NCI-H2081 treated with DMSO at 0.1 percent for 48 hours (cell line): Measurements from ENCODE around the gene SUOX.
"Not testable (repeated sequence)": the region's sequence is repeated elsewhere in the genome, so short reads cannot be mapped to it uniquely, and the experiment has no call there.

Experiments used
- DNase-seq: peaks from one replicate; lab custom pipeline; 2025; lab: John Stamatoyannopoulos, UW

The SUOX gene

DNA sequence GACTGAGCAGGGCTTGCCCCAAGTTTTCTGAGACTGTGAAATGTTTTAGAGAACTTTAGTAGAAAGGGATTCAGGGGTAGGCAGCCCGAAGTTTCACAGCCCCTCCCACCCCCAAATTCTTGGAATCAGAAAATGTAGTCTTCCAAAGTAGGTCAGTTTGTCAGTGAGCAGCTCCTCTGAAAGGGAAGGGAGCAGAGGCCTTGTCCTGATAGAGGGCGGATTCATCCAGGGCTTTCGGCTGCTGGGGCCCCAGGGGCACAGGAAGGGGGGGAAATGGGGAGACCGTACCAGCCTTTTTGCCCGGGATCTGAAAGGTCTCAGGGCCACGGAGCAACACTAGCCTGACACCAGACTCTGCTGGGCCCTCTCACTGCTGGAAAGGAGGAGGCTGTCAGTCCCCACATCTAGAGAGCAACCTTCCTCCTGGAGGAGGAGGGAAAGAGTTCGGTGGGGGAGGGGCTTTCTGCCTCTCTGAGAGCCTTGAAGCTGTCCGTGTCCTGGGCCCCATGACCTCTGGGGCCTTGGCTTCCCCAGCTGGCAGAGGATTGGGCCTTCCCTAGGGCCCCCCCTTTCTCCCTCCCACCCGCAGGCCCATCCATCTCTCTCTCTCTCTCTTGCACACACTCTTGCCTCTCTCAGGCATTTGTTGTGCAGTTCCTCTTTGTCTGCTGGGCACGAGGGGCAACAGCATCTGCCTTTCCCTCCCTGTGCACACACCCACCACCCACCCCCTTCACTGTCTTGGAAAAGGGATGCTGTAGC, 23.5 kb downstream of the SUOX start, which contains the start of gene IKZF4:
Gene IKZF4, plus strand, starts transcription at position 621 of the 762 bp plus-strand sequence. CDS start 451 bp downstream, outside the sequence.
- DNase-seq = no peak

- DNase-seq = no peak
These were observed 24.9 kb downstream of the SUOX start for GRCh38 chr12:56021889-56022497.

DNA sequence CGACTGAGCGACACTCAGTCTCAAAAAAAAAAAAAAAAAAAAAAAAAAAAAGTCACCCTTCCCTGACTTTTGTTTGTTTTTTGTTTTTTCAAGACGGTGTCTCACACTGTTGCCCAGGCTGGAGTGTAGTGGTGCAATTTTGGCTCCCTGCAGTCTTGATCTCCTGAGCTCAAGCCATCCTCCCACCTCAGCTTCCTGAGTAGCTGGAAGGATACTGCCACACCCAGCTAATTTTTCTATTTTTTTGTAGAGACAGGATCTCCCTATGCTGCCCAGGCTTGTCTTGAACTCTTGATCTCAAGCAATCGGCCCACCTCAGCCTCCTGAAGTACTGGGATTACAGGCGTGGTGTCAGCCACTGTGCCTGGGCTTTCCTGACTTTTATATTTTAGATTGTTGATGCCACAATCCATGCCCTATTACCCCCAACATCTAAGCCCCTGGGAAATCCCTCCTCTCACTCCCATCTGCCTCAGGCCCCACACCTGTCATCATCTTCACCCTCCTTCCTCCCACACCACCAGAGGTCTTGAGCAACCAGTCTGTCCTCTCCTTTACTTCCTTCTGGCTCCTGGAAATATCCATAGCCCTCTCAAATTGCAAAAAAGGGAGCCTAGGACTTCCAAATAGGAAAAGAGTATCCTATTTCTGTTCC, 31.6 kb downstream of the SUOX start:
- no peak for DNase-seq

DNA sequence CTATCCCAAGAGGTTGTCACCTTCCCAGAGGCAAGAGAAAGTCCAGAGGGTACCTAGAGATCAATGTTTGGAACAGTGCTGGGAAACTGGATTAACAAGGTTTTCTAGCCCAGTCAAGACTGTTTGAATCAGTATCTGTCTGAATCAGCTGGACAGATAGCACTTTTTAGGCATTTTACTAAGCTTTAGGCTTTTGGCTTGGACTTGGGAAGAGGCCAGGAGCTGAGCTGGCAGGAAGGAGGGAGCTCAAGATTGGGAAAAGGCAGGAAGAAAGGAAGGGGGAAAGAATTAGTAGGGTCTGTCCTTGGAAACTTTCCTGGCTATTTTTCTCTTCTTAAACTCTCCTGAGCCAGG, 32.1 kb downstream of the SUOX start:
- no peak for DNase-seq

GRCh38 chr12:56029666-56030293, 32.7 kb downstream of the SUOX start:
- DNase-seq = no peak

DNA sequence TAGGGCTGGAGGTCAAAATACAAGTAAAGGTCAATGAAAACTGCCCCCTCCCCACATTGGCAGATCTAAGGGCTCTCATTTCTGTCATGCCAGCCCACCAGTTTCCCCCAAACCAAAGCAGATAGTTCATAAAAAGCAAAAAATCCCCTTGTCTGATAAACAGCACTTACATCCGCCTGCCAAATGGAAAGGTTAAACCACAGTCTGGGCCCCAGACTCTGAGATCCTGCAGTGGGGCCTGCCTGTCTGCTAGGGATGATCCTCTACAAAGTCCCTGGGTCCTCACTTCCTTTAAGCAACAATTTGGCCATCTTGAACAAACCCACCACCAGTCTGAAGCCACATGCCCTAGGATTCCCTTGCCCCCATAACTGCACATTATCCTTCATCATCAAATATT, 34.9 kb downstream of the SUOX start:
- DNase-seq = no peak

DNA sequence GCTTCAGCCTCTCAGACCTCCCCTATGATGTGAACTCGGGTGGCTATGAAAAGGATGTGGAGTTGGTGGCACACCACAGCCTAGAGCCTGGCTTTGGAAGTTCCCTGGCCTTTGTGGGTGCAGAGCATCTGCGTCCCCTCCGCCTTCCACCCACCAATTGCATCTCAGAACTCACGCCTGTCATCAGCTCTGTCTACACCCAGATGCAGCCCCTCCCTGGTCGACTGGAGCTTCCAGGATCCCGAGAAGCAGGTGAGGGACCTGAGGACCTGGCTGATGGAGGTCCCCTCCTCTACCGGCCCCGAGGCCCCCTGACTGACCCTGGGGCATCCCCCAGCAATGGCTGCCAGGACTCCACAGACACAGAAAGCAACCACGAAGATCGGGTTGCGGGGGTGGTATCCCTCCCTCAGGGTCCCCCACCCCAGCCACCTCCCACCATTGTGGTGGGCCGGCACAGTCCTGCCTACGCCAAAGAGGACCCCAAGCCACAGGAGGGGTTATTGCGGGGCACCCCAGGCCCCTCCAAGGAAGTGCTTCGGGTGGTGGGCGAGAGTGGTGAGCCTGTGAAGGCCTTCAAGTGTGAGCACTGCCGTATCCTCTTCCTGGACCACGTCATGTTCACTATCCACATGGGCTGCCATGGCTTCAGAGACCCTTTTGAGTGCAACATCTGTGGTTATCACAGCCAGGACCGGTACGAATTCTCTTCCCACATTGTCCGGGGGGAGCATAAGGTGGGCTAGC, 37.7 kb downstream of the SUOX start:
- DNase-seq = no peak

GRCh38 chr12:56037161-56037560, 40.1 kb downstream of the SUOX start:
- DNase-seq = no peak

GRCh38 chr12:56038022-56038655, 41.1 kb downstream of the SUOX start:
- DNase-seq = no peak

GRCh38 chr12:56040151-56040550, 43.1 kb downstream of the SUOX start:
- no peak for DNase-seq

DNA sequence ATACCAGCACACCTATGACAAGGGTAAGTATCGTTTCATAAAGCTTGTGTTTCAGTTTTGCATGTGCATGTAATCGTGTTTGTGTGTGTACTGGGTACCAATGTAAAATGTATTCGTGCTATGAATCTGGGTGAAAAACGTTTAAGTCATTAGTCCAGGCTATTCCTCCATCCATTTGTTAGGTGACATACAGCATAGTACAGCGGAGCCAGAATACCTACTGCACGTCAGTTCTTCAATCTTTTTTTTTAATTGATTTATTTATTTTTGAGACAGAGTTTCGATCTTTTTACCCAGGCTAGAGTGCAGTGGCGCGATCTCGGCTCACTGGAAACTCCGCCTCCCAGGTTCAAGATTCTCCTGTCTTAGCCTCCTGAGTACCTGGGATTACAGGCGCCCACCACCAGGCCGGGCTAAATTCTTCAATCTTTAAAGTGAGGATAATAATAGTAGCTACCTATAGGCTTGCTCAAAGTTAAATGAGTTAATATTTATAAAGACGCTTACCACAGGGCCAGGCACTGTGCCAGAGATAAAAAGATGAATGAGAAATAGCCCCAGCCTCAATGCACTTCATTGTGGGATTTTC, 44.0 kb downstream of the SUOX start:
- DNase-seq = no peak

GRCh38 chr12:56041552-56042429, 44.7 kb downstream of the SUOX start, which contains the start of gene RPS26:
Gene RPS26 (plus strand): TSS chr12:56041918. CDS start chr12:56042167, 249 bp downstream.
- peak; percentile 96 for DNase-seq

GRCh38 chr12:56042430-56042813, 45.3 kb downstream of the SUOX start:
- not testable (repeated sequence) for DNase-seq

GRCh38 chr12:56042843-56043242, 45.8 kb downstream of the SUOX start:
- no peak for DNase-seq

- no peak for DNase-seq
These were observed 49.1 kb downstream of the SUOX start for GRCh38 chr12:56046027-56046780.

GRCh38 chr12:56053407-56053893, 56.4 kb downstream of the SUOX start:
- DNase-seq = no peak
